Measurements from ENCODE around the gene SKAP1. TPM values are rescaled to one million over a fixed set of nuclear protein-coding genes. Genes with fewer than 3 reads are reported as not detected.
A peak's percentile ranks its signal among the peaks of the same experiment; 100 is the strongest.

SKAP1 gene
- total and polyA plus RNA-seq, 12 donors, result 3.2 to 117 (median 10.7) TPM

DNA sequence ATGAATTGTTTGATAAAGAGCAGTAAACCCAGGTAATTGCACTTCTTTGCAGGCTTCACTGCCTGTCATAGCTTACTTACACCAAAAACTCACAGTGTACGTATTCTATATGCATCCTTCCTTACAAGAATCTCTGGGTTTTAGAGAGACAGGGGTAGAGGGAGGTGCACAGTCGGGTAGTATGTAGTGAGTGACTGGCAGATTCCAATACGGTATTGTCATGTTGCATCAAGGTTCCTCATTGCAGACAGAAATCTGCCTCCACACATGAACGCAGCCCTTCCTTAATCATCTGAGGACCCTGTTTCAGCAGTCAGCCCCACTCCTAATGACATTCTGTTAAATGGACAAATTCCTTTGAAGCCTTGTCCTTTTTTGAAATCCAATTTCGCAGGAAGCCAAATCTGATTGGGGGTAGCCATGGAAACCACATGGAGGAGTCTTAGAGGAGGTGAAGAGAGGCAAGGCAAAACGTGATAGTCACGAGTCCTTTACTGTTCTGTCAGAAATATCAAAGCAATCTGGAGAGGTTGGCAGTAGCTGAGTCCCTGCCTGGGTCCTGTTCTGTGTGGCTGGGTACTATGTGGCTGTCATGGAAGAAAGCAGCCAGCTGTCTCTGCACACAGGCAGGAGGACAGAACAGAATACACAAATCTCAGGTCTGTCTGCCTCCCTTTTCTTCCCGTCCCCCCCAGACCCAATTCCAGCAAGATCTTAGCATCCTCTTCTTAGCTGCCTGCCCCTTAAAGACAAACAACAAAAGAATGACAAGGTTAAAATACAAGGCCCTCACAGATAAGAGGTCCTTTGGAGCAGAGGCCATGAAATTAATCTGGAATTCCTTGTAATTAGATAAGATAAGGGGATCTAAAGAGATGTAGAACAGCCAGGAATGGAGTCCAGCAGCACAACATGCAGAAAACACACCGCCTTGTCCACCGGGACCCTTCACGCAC, 3.1 kb upstream of the SKAP1 start:
- peak in 5 of 7 donors; percentile 25 to 62 (median 33) for DNase-seq
- Histone ChIP-seq H3K27me3 (no peaks in the 10 kb centered on the region), H3K4me1 (replicated peaks in 1 of 2) (peaks cover 13 to 22% of the 10 kb centered on the region in 2 donors), H3K36me3 (replicated peaks in 1 of 2) (no peaks in the 10 kb centered on the region), H3K27ac (peak overlapping the region in 3 of 5 donors; percentile 40 to 72 (median 52)), H3K4me3 (no peak overlapping the region), H3K9me3 (replicated peaks in 1 of 3) (no peaks in the 10 kb centered on the region)
- WGBS, 4 donors, result 35 to 46% (median 41%) methylated on average over 10 to 11 of the region's 11 CpGs
- intact Hi-C loops (cut with DNase I), result no loop called here
- TF ChIP-seq, protein P1, sequence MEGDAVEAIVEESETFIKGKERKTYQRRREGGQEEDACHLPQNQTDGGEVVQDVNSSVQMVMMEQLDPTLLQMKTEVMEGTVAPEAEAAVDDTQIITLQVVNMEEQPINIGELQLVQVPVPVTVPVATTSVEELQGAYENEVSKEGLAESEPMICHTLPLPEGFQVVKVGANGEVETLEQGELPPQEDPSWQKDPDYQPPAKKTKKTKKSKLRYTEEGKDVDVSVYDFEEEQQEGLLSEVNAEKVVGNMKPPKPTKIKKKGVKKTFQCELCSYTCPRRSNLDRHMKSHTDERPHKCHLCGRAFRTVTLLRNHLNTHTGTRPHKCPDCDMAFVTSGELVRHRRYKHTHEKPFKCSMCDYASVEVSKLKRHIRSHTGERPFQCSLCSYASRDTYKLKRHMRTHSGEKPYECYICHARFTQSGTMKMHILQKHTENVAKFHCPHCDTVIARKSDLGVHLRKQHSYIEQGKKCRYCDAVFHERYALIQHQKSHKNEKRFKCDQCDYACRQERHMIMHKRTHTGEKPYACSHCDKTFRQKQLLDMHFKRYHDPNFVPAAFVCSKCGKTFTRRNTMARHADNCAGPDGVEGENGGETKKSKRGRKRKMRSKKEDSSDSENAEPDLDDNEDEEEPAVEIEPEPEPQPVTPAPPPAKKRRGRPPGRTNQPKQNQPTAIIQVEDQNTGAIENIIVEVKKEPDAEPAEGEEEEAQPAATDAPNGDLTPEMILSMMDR (IDR thresholded peaks at IDR 0.05), result no peak
- peak in 1 of 2 donors; percentile 64 for TF ChIP-seq POLR2A (IDR thresholded peaks at IDR 0.05)

DNA sequence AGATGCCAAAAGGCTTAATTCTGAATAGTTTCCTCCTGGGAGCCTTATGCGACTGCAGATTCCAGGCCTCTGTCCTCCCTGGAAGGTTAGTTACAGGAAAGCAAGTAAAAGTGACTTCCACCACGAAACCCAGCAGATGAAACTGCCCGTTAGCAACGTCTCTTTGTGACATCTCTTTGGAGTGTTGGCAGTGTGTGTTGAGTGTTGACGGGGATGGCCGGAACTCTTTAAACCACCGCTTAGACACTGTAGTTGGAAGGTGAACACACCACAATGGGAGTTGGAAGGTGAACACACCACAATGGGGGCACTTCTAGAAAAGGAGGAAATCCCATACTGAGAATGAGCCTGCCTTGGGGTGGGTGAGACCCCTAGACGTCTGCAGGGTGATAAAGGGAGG, 858 bp downstream of the SKAP1 start:
- TF ChIP-seq, protein P1 (IDR thresholded peaks at IDR 0.05), result no peak
- no peak for TF ChIP-seq POLR2A (IDR thresholded peaks at IDR 0.05)
- no peak for DNase-seq
- WGBS, 4 donors, result 68 to 84% (median 79%) methylated on average over 8 of the region's 8 CpGs
- H3K4me1 ChIP-seq (replicated peaks in 1 of 2), result peaks cover 13 to 27% of the 10 kb centered on the region in 2 donors
- peak overlapping the region in 1 of 5 donors; percentile 47 for H3K27ac ChIP-seq
- no peaks in the 10 kb centered on the region for H3K27me3 ChIP-seq
- no peaks in the 10 kb centered on the region for H3K9me3 ChIP-seq (replicated peaks in 1 of 3)
- intact Hi-C loops (cut with DNase I), result no loop called here
- no peak overlapping the region for H3K4me3 ChIP-seq
- no peaks in the 10 kb centered on the region for H3K36me3 ChIP-seq (replicated peaks in 1 of 2)

DNA sequence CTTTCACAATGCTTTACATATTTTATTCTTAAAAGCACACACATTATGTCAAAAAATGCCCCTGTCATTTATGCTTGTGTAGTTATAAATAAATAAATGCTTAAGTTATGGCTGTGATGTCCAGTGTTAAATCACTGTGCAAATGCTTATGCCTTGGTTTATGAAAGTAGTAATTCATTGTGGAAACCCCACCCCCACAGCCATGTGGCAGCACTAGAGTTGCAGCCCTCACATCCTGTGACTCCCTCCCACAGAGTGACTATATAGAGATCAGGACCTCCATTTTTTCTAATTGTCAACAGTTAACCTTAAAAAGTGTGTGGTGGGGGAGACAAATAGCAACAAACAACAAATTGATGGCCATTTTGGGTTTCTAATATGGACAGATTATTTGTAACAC, 2.4 kb downstream of the SKAP1 start:
- H3K4me1 ChIP-seq (replicated peaks in 1 of 2), result peaks cover 0 to 12% of the 10 kb centered on the region in 2 donors
- no peak overlapping the region for H3K27ac ChIP-seq
- H3K4me3 ChIP-seq, result no peak overlapping the region
- no peaks in the 10 kb centered on the region for H3K27me3 ChIP-seq
- H3K36me3 ChIP-seq (replicated peaks in 1 of 2), result no peaks in the 10 kb centered on the region
- intact Hi-C loops (cut with DNase I), result no loop called here
- TF ChIP-seq POLR2A (IDR thresholded peaks at IDR 0.05), result no peak
- TF ChIP-seq, protein P1 (IDR thresholded peaks at IDR 0.05), result no peak
- H3K9me3 ChIP-seq (replicated peaks in 1 of 3), result no peaks in the 10 kb centered on the region
- DNase-seq, result no peak

DNA sequence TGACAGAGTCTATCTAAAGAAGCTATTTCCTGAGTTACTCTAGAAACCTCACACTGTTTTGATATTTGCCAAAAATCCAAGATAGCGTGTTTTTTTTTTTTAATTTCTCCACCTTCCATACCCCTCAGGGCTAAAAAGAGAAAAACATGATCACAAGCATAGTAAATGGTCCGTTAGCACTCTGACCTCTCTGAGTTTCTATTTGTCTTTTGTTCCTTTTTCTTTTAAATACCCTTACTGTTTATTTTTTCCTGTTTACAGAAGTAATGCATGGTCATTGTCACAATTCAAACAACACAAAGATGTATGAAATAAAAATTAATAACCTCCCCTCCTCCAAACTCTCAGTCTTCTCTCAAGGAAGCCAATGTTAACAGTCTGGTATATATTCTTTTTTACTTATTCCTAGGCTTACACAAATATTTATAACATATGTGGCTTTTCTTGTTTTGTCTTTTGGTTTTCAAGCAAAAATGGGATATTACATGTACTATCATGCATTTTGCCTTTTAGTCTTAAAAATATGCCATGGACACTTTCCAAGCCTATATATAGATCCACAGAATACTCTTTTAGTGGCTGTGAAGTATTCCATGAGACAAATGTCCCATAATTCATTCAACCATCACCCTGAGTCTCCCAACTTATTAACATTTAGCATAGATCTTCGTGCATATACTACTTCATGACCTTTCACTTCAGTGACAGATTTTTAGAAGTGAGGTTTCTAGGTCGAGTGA, 3.1 kb downstream of the SKAP1 start:
- Histone ChIP-seq H3K9me3 (replicated peaks in 1 of 3) (no peaks in the 10 kb centered on the region), H3K27me3 (no peaks in the 10 kb centered on the region), H3K4me3 (no peak overlapping the region), H3K4me1 (replicated peaks in 1 of 2) (peaks cover 0 to 9% of the 10 kb centered on the region in 2 donors), H3K36me3 (replicated peaks in 1 of 2) (no peaks in the 10 kb centered on the region), H3K27ac (no peak overlapping the region)
- no peak for TF ChIP-seq POLR2A (IDR thresholded peaks at IDR 0.05)
- TF ChIP-seq, protein P1 (IDR thresholded peaks at IDR 0.05), result no peak
- no peak for DNase-seq
- intact Hi-C loops (cut with DNase I), result no loop called here
- WGBS, 4 donors, result 77 to 83% (median 82%) methylated on average over 4 of the region's 4 CpGs
